Ureter (tissue), 1 donor: Measurements from ENCODE around the gene CITED2. TPM values are rescaled to one million over a fixed set of nuclear protein-coding genes. Genes with fewer than 3 reads are reported as not detected.
A peak's percentile ranks its signal among the peaks of the same experiment; 100 is the strongest.
"Not testable (repeated sequence)": the region's sequence is repeated elsewhere in the genome, so short reads cannot be mapped to it uniquely, and the experiment has no call there.

Experiments
- DNase-seq: peaks from one replicate; pipeline ENCODE4 v3.0.0-alpha.2; 2020; ENCODE audit warnings: low spot score
- total RNA-seq: library from RNA; stranded (reverse); gene quantifications from one replicate; pipeline ENCODE4 v1.2.4, GENCODE V29; 2023
- donor health status: DM: yes; HTN: yes; CAD: no.

The CITED2 gene
- total RNA-seq, 1 donor from 2014 or later, result 67.0 TPM

GRCh38 chr6:139364982-139365379 lies 9.5 kb downstream of the CITED2 start:
- no peak for DNase-seq

GRCh38 chr6:139364302-139364981 lies 10.0 kb downstream of the CITED2 start:
- DNase-seq, result no peak

- DNase-seq, result not testable (repeated sequence)
Observed at GRCh38 chr6:139363797-139364196, 10.7 kb downstream of the CITED2 start.

GRCh38 chr6:139363123-139363522 lies 11.3 kb downstream of the CITED2 start:
- not testable (repeated sequence) for DNase-seq

- DNase-seq, result no peak
Observed at GRCh38 chr6:139361211-139361610, 13.2 kb downstream of the CITED2 start.

- DNase-seq, result no peak
Observed at GRCh38 chr6:139356924-139357323, 17.5 kb downstream of the CITED2 start.

- DNase-seq, result no peak
Observed at GRCh38 chr6:139355777-139356445, 18.5 kb downstream of the CITED2 start.

GRCh38 chr6:139355172-139355571 lies 19.3 kb downstream of the CITED2 start:
- DNase-seq, result no peak

- no peak for DNase-seq
Observed at GRCh38 chr6:139354189-139354588, 20.3 kb downstream of the CITED2 start.

GRCh38 chr6:139349464-139350020 lies 24.9 kb downstream of the CITED2 start:
- DNase-seq, result peak; percentile 52

- no peak for DNase-seq
Observed at GRCh38 chr6:139346392-139346791, 28.1 kb downstream of the CITED2 start.

- DNase-seq, result no peak
Observed at GRCh38 chr6:139344186-139344963, 30.1 kb downstream of the CITED2 start.

GRCh38 chr6:139343052-139343750 lies 31.2 kb downstream of the CITED2 start:
- no peak for DNase-seq

GRCh38 chr6:139341060-139341459 lies 33.4 kb downstream of the CITED2 start:
- no peak for DNase-seq

GRCh38 chr6:139338795-139339194 lies 35.7 kb downstream of the CITED2 start:
- no peak for DNase-seq

GRCh38 chr6:139337830-139338229 lies 36.6 kb downstream of the CITED2 start:
- no peak for DNase-seq

- no peak for DNase-seq
Observed at GRCh38 chr6:139337001-139337400, 37.4 kb downstream of the CITED2 start.

- DNase-seq, result no peak
Observed at GRCh38 chr6:139336488-139336887, 38.0 kb downstream of the CITED2 start.

- no peak for DNase-seq
Observed at GRCh38 chr6:139335447-139336210, 38.8 kb downstream of the CITED2 start.

GRCh38 chr6:139334806-139335446 lies 39.5 kb downstream of the CITED2 start:
- DNase-seq, result no peak
